HG03159 (cell line): ENCODE data around the gene BACH1.
"Not testable (repeated sequence)": the region's sequence is repeated elsewhere in the genome, so short reads cannot be mapped to it uniquely, and the experiment has no call there.

Experiments used
- ATAC-seq: cut with Tn5 transposase; IDR thresholded peaks from one replicate; pipeline ENCODE4 v1.9.1; 2021; ENCODE audit warnings: mild to moderate bottlenecking, moderate library complexity; ENCODE audit not compliant: unreplicated experiment

The BACH1 gene

DNA sequence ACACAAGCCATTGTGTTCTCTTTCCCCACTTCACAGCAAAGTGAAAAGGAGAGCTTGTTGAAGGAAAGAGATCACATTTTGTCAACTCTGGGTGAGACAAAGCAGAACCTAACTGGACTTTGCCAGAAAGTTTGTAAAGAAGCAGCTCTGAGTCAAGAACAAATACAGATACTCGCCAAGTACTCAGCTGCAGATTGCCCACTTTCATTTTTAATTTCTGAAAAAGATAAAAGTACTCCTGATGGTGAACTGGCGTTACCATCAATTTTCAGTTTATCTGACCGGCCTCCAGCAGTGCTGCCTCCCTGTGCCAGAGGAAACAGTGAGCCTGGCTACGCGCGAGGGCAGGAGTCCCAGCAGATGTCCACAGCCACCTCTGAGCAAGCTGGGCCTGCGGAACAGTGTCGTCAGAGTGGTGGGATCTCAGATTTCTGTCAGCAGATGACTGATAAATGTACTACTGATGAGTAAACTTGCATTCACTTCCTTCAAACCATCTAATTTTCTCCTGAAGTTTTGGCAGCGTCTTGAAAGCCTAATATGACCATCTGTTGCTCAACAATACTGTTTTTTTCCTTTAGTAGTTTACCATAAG is 43.7 kb downstream of the BACH1 start:
- ATAC-seq = peak; percentile 57

DNA sequence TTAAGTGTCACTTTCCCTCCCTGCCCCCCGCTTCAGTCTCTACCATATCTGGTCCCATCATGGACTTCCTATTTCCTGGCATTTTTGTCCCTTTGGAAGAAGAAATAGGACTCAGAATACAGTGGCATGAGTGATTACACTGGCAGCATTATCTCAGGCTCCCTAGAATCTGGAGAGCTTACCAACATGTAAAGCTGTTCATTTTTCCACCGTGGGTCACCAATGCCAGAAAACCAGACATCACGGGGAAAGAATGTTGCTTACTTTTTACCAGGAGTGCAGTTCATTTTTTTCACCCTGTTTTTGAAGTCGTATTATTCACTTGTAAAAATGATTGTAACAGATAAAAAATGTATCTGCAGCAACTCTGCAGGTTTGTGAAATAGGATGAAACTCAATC is 44.8 kb downstream of the BACH1 start:
- no peak for ATAC-seq

DNA sequence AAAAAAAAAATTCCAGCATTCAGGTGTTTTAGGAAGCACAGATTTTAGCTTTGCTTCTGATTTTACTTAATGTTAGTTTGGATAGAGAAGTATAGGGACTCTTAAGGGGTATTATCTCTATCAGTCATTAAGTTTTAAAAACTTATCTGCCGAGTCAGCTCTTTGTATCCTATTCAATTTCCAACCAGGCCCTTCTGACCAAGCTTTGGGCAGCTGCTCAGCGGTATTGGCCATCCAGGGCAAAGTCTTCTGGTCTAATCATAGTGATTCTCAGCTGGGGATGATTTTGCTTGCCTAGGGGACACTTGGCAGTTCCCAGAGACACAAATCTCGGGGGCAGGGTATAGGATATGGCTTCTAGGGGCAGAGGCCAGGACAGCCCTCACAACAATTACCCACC is 47.6 kb downstream of the BACH1 start:
- ATAC-seq = no peak

GRCh38 chr21:29346771-29347170 is 48.0 kb downstream of the BACH1 start:
- no peak for ATAC-seq

- no peak for ATAC-seq
Observed at GRCh38 chr21:29347274-29347681, 48.6 kb downstream of the BACH1 start.

- ATAC-seq = no peak
Observed at GRCh38 chr21:29349702-29350101, 51.0 kb downstream of the BACH1 start.

DNA sequence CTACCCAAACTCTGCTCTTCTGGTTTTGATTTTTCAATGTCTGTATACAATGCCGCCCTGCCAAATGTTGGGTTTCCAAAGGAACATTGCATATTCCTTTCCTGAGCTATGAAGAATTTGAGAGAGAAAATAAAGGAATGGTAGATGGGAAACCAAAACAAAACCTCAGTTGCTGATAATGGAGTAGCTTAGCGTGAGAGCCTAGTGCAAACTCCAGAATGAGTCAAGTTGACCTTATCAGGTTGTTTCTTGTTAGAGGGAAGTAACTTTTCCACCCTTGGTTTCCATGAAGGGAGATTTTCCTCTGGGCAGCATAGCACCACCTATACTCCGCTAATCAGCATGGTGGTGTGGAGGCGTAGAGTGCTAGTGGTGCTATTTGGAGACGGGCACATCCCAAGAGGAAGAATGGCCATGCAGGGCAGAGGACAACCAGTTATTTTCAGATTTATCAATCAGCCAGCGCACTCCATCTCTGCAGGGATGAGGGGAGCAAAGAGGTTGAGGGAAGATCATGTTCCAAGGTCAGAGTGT is 51.6 kb downstream of the BACH1 start:
- no peak for ATAC-seq

DNA sequence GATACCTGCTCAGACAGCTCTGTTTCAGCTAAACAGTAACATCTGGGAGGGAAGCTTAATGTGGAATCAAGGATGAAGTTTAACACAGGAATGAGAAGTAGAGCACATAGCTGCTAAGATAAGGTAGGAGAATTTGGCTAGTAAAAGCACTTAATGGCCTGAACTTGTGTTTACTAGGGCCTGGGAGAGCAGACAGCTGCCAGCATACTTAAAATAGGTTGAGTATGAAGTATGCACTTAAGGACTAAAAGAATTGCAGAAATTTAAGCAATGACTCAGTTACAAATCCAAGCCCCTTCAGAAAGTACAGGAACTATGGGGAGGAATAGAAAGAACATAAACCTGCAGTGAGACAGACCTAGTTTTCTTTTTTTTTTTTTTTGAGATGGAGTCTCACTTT is 53.0 kb downstream of the BACH1 start:
- ATAC-seq = no peak

- not testable (repeated sequence) for ATAC-seq
Observed at GRCh38 chr21:29355043-29355710, 56.5 kb downstream of the BACH1 start.

DNA sequence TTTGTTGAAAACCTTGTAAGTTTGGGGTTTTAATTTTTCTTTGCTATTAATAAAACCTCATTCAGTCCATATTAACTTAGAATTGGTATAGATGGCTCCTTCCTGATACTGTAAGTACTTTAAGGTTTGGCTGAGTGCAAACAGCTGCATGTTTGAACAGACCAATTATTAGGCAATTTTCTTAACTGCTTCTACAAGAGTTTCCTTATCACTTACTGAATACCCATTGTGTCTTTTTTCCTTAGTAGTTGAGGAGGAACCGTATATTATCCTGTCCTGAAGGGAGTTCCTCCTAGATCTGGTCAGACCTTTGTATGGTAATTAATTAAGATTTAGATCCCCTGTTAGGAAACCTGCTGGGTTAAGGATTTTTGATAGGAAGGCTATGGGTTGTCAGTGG is 57.6 kb downstream of the BACH1 start:
- ATAC-seq = not testable (repeated sequence)

GRCh38 chr21:29356810-29357209 is 58.1 kb downstream of the BACH1 start:
- ATAC-seq = not testable (repeated sequence)

DNA sequence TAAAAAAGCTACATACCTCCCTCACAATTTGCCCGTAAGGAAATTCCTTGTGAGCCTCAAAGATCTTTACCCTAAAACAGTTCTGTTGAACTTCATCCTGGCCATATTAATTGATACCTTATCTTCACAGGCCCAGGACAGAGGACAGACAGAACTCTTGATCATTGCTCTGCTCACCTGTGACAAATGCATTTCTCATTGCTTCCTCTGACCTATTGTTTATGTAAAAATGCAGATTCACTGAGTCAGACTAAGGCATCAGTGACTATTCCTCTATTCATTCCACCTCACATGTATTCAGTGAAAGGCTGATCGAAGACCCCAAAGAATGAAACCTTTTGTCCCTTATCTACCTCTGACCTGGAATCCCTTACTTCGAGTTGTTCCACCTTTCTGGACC is 61.0 kb downstream of the BACH1 start:
- no peak for ATAC-seq

- ATAC-seq = no peak
Observed at GRCh38 chr21:29360799-29361765, 62.4 kb downstream of the BACH1 start.

DNA sequence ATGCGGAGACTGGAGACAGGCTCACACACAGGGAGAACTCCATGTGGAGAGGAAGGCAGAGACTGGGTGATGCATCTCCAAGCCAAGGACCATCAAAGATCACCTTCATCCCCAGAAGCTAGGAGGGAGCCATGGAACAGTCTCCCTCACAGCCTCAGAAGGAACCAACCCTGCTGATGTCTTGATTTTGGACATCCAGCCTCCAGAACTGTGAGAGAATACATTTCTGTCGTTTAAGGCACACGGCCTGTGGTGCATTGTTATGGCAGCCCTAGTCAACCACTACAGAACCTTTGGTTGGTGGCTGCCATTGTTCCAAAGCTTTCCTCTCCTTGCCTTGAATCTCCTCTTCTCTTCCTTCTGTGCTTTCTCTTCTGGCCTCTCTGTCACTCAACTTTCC is 64.0 kb downstream of the BACH1 start:
- no peak for ATAC-seq

- no peak for ATAC-seq
Observed at GRCh38 chr21:29365661-29366265, 67.0 kb downstream of the BACH1 start.

- no peak for ATAC-seq
Observed at GRCh38 chr21:29366532-29366931, 67.8 kb downstream of the BACH1 start.

DNA sequence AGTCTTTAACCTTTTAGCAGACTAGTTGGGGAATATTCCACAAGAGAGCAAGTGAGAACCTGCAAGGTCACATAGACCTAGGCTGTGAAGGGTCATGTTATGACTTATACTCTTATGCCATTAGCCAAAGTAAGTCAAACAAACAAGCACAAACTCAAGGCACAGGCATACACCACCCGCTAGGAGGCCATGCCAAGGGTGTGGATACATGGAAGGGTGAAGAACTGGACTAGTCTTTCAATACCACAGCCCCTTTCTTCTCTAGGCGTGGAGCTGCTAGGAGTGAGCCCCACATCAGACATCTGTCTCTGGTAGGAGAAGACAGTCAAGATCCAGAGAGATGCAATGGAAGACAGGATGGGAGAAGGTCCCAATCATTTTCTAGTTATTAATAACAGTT is 68.6 kb downstream of the BACH1 start:
- no peak for ATAC-seq

DNA sequence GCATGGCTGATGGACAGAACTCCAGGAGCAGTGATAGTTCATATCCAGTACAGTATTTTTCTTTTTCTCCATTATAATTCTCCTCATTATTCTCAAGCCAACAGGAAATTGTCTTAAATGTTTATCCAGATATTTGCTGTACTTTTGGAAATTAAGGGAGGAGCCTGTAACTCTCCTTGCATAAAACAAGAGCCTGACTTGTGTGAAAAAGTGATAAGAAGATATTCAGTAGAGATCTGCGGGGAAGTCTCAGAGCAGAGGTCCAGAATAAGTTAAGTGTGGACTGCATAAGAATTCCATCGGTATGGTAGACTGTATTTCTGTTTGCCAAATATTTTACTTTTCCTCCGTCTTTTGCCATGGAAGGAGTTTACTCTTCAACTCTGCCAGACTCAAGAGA is 70.2 kb downstream of the BACH1 start:
- ATAC-seq = no peak

DNA sequence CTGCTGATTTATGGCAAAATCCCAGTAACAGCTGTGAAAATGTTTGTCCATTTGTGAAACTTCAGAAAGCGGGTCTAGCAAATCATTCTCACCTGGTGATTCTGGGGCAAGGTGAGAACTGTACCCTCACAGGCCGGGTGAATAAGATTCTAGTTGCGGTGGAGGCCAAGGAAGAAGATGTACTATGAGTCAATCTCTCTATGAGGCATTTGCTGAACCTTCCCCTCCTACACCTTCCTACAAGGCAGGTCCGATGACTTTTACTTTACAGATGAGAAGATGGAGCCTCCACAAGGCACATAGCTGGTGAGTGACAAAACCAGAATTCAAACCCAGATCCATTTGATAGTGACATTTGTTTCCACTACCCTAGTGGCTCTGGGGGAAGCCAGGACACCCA is 72.7 kb downstream of the BACH1 start:
- ATAC-seq = no peak

- ATAC-seq = peak; percentile 81
Observed at GRCh38 chr21:29372063-29372802, 73.5 kb downstream of the BACH1 start.
